A549 (cell line): ENCODE results near the gene RGS13.

Experiments
- HMGXB4 ChIP-seq: fragments of 250-450 bp; sonication (Bioruptor Pico); IDR thresholded peaks from 2 replicates; pipeline ENCODE4 v1.5.0; 2021; ENCODE audit warnings: mild to moderate bottlenecking, moderate library complexity, borderline replicate concordance
- JUN ChIP-seq, 2 experiments: fragments of >200 bp; sonication (Bioruptor Twin); formaldehyde crosslinking; IDR thresholded peaks; 2 replicates in 1 of 2; 3 replicates in 1 of 2; pipeline ENCODE4 v1.6.1; 2016 to 2017
- KDM1A ChIP-seq: fragments of 200-600 bp; sonication (generic); IDR thresholded peaks from 2 replicates; pipeline ENCODE4 v1.6.1; 2016; ENCODE audit warnings: low read depth, mild to moderate bottlenecking
- MYC ChIP-seq: IDR thresholded peaks from 2 replicates; pipeline ENCODE4 v1.6.1; 2012; ENCODE audit warnings: mild to moderate bottlenecking, inconsistent platforms, low read length, improper control_type of control experiment, borderline replicate concordance
- NPAS2 ChIP-seq: fragments of 250-450 bp; sonication (Bioruptor Pico); IDR thresholded peaks from 2 replicates; pipeline ENCODE4 v1.8.0; 2022; ENCODE audit warnings: mild to moderate bottlenecking, moderate library complexity, borderline replicate concordance
- NR3C1 ChIP-seq: fragments of >200 bp; sonication (Bioruptor Twin); formaldehyde crosslinking; IDR thresholded peaks from 3 replicates; pipeline ENCODE4 v1.6.1; 2017
- POLR2A ChIP-seq: IDR thresholded peaks from 2 replicates; pipeline ENCODE4 v1.6.1; 2012; ENCODE audit warnings: mild to moderate bottlenecking, low read length
- REST ChIP-seq: fragments of 200-600 bp; sonication (generic); IDR thresholded peaks from 2 replicates; pipeline ENCODE4 v1.6.1; 2016; ENCODE audit warnings: antibody characterized with exemption, mild to moderate bottlenecking, moderate library complexity
- RFX5 ChIP-seq: fragments of 450-650 bp; IDR thresholded peaks from 2 replicates; pipeline ENCODE4 v1.7.1; 2014; ENCODE audit warnings: antibody characterized with exemption, mild to moderate bottlenecking, moderate library complexity
- TF ChIP-seq, protein P1 (sequence below): fragments of >200 bp; sonication (Bioruptor Twin); formaldehyde crosslinking; IDR thresholded peaks from 3 replicates; pipeline ENCODE4 v1.5.1; 2016
- TF ChIP-seq, protein P2 (sequence below): fragments of 450-650 bp; IDR thresholded peaks from 2 replicates; pipeline ENCODE4 v1.6.1; 2014; ENCODE audit warnings: antibody characterized with exemption

DNA sequence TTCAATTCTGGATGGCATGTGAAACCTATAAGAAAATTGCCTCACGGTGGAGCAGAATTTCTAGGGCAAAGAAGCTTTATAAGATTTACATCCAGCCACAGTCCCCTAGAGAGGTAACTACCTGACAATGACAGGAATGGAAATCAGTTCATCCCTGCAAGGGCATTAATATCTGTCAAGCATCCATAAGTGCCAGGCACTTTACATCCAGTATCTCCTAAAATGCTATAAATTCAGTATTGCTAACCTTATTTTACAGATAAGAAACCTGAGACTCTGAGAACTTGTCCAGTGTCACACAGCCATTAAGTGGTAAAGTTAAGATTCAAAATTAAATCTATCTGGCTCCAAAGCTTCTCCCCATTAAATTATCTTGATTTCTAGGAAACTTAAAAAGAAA is 22.3 kb downstream of the RGS13 start:
- TF ChIP-seq, protein P1, sequence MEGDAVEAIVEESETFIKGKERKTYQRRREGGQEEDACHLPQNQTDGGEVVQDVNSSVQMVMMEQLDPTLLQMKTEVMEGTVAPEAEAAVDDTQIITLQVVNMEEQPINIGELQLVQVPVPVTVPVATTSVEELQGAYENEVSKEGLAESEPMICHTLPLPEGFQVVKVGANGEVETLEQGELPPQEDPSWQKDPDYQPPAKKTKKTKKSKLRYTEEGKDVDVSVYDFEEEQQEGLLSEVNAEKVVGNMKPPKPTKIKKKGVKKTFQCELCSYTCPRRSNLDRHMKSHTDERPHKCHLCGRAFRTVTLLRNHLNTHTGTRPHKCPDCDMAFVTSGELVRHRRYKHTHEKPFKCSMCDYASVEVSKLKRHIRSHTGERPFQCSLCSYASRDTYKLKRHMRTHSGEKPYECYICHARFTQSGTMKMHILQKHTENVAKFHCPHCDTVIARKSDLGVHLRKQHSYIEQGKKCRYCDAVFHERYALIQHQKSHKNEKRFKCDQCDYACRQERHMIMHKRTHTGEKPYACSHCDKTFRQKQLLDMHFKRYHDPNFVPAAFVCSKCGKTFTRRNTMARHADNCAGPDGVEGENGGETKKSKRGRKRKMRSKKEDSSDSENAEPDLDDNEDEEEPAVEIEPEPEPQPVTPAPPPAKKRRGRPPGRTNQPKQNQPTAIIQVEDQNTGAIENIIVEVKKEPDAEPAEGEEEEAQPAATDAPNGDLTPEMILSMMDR, result no peak
- TF ChIP-seq KDM1A (no peak), RFX5 (no peak), POLR2A (no peak), REST (no peak), JUN (IDR thresholded peaks at IDR 0.05) (no peak), NR3C1 (no peak), MYC (no peak), NPAS2 (CRISPR knock-in tag) (no peak), HMGXB4 (no peak)
- TF ChIP-seq, protein P2, sequence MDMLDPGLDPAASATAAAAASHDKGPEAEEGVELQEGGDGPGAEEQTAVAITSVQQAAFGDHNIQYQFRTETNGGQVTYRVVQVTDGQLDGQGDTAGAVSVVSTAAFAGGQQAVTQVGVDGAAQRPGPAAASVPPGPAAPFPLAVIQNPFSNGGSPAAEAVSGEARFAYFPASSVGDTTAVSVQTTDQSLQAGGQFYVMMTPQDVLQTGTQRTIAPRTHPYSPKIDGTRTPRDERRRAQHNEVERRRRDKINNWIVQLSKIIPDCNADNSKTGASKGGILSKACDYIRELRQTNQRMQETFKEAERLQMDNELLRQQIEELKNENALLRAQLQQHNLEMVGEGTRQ, result no peak
